Mucosa of descending colon (tissue), 3 donors: ENCODE results near the gene ZNF48. TPM values are rescaled to one million over a fixed set of nuclear protein-coding genes. Genes with fewer than 3 reads are reported as not detected.
A peak's percentile ranks its signal among the peaks of the same experiment; 100 is the strongest.

Source experiments
- ATAC-seq: fragments of 200-7000 bp; cut with Tn5 transposase; one replicate; pipeline ENCODE4 v1.9.1; 2020; ENCODE audit warnings: mild to moderate bottlenecking, moderate library complexity
- DNase-seq, 3 donors: peaks; one replicate each; pipeline ENCODE4 v3.0.0-alpha.2; 2020
- H3K36me3 ChIP-seq: fragments of 200-600 bp; one replicate; pipeline ENCODE4 v1.8.0; 2021; ENCODE audit warnings: low read depth, mild to moderate bottlenecking
- H3K4me1 ChIP-seq: fragments of 200-600 bp; one replicate; pipeline ENCODE4 v1.8.0; 2021; ENCODE audit warnings: low read depth, mild to moderate bottlenecking
- H3K4me3 ChIP-seq: fragments of 200-600 bp; one replicate; pipeline ENCODE4 v1.8.0; 2021; ENCODE audit warnings: mild to moderate bottlenecking
- H3K9me3 ChIP-seq: fragments of 200-600 bp; one replicate; pipeline ENCODE4 v1.8.0; 2021; ENCODE audit warnings: mild to moderate bottlenecking
- intact Hi-C, 2 donors: fragments of 100-400 bp; cut with DNase I in 1 of 2; cut with micrococcal nuclease in 1 of 2; formaldehyde crosslinking; loops; one replicate each; pipeline versions ENCODE4 v1.11.0 to v1.11.1; 2022; cut with DNase I, micrococcal nuclease
- total RNA-seq, 3 donors: library from RNA; stranded (reverse); fragmentation: NEBNext Ultra II Directional in 2 of 3; extraction: Animal tissue kit (Norgen Biotek cat#: 25700) in 2 of 3; gene quantifications; one replicate each; pipeline versions ENCODE4 v1.2.1 to v1.2.4, GENCODE V29; 2021 to 2023
- TF ChIP-seq, protein P1 (sequence below): fragments of 200-600 bp; IDR thresholded peaks from one replicate; pipeline ENCODE4 v1.8.0; 2022; ENCODE audit warnings: antibody characterized with exemption, mild to moderate bottlenecking
- donor health status: DM: no; HTN: no; CAD: no; lungs with moderate emphysema.
- donor health status: DM: no; HTN: no; CAD: no.
- donor health status: DM: no; HTN: yes; CAD: no.

Gene ZNF48
- total RNA-seq, 3 donors from 2014 or later = 6.5 to 13.7 (median 6.6) TPM

DNA sequence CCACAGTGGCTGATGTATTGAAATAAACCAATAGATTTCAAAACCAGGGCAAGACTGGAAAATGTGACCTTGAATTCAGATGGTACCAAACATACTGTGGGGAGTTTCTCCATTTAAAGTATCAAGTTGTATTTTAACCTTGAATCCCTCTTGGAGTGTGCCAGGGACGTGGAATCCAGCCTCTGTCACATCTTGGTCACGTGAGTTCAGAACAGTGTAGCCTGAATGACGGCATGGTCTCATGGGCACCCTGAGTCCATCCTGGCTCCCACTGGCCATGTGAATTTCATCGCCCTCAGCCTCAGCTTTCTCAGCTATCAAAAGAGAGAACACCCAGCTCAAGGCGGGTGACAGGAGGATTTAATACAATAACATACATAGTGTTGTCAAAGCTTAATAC lies 18.9 kb downstream of the ZNF48 start:
- H3K4me3 ChIP-seq = no peak overlapping the region
- H3K36me3 ChIP-seq = no peaks in the 10 kb centered on the region
- H3K9me3 ChIP-seq = no peaks in the 10 kb centered on the region
- peaks cover 8% of the 10 kb centered on the region for H3K4me1 ChIP-seq
- peak in 1 of 3 donors; percentile 7 for DNase-seq
- TF ChIP-seq, protein P1, sequence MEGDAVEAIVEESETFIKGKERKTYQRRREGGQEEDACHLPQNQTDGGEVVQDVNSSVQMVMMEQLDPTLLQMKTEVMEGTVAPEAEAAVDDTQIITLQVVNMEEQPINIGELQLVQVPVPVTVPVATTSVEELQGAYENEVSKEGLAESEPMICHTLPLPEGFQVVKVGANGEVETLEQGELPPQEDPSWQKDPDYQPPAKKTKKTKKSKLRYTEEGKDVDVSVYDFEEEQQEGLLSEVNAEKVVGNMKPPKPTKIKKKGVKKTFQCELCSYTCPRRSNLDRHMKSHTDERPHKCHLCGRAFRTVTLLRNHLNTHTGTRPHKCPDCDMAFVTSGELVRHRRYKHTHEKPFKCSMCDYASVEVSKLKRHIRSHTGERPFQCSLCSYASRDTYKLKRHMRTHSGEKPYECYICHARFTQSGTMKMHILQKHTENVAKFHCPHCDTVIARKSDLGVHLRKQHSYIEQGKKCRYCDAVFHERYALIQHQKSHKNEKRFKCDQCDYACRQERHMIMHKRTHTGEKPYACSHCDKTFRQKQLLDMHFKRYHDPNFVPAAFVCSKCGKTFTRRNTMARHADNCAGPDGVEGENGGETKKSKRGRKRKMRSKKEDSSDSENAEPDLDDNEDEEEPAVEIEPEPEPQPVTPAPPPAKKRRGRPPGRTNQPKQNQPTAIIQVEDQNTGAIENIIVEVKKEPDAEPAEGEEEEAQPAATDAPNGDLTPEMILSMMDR = no peak
- intact Hi-C loops = no loop called here
- ATAC-seq = no peak

DNA sequence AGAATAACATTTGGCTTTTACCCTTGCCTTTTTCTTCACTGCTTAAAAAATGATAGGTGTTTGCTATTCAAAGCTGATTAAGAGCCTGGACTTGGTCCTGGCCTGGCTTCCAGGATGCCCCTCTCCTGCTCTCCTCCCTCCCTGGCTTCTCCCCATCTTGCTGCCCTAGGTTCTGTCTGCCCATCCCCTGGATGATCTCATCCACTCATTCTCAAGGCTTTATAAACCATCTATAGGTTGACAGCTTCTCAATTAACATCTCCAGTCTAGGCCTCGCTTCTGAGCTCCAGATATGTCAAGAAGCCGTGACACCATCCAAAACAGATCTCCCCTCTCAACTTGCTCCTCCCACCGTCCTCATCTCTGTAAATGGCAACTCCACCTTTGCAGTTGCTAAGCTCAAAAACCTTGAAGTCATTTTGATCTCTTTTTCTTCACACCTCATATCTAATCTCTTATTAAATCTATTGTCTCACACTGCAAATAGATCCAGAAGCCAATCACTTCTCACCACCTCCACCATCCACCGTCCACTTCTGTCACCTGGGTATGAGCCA lies 20.9 kb downstream of the ZNF48 start:
- Histone ChIP-seq H3K4me3 (no peak overlapping the region), H3K4me1 (peaks cover 6% of the 10 kb centered on the region), H3K9me3 (no peaks in the 10 kb centered on the region), H3K36me3 (no peaks in the 10 kb centered on the region)
- ATAC-seq (no peak), DNase-seq (peak in 1 of 3 donors; percentile 2)
- TF ChIP-seq, protein P1 = no peak
- intact Hi-C loops = no loop called here

DNA sequence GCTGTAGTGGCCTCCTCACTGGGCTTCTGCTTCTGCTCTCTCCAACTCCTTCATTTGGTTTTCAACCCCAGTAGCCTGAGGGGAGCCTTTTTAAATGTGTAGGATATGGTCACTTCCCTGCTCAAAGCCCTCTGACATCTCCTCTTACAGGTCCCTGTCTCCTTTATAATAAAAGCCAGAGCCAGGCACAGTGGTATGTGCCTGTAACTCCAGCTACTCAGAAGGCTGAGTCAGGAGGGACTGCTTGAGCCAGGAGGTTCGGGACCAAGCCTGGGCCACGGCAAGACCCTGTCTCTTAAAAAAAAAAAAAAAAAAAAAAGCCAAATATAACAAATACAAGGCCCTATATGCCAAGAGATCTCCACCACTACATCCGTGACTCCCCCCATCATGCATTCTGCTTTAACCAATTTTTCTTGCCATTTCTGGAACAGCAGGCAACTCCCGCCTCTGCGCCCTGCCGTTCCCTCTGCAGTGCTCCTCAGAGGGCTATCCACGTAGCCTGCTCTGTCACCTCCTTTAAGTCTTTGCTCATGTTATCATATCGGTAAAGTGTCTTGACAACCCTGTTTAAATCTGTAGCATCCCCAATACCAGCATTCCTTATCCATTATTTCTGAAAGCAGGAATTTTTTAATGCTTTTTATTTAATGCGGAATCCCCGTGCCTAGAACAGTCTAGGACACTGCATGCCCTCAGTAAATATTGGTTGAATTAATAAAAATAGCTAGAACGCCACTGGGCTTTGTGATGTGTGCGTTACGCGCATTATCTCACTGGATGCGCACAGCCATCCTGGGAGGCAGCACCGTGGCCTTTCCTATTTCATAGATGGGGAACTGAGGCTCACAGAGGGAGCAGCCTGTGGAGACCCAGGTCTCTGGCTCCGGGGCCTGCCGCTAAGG lies 21.7 kb downstream of the ZNF48 start:
- no peak overlapping the region for H3K4me3 ChIP-seq
- H3K4me1 ChIP-seq = peaks cover 6% of the 10 kb centered on the region
- DNase-seq (peak in 1 of 3 donors; percentile 39), ATAC-seq (no peak)
- H3K9me3 ChIP-seq = no peaks in the 10 kb centered on the region
- TF ChIP-seq, protein P1 = no peak
- H3K36me3 ChIP-seq = no peaks in the 10 kb centered on the region
- intact Hi-C loops = no loop called here

DNA sequence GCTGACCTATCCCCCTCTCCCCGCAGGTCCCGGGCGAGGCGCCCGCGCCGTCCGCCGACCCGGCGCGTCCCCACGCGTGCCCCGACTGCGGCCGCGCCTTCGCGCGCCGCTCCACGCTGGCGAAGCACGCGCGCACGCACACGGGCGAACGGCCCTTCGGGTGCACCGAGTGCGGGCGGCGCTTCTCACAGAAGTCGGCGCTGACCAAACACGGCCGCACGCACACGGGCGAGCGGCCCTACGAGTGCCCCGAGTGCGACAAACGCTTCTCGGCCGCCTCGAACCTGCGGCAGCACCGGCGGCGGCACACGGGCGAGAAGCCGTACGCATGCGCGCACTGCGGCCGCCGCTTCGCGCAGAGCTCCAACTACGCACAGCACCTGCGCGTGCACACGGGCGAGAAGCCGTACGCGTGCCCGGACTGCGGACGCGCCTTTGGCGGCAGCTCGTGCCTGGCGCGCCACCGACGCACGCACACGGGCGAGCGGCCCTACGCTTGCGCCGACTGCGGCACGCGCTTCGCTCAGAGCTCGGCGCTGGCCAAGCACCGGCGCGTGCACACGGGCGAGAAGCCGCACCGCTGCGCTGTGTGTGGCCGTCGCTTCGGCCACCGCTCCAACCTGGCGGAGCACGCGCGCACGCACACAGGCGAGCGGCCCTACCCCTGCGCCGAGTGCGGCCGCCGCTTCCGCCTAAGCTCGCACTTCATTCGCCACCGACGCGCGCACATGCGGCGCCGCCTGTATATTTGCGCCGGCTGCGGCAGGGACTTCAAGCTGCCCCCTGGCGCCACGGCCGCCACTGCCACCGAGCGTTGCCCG lies 22.5 kb downstream of the ZNF48 start:
- TF ChIP-seq, protein P1 = no peak
- intact Hi-C loops = no loop called here

DNA sequence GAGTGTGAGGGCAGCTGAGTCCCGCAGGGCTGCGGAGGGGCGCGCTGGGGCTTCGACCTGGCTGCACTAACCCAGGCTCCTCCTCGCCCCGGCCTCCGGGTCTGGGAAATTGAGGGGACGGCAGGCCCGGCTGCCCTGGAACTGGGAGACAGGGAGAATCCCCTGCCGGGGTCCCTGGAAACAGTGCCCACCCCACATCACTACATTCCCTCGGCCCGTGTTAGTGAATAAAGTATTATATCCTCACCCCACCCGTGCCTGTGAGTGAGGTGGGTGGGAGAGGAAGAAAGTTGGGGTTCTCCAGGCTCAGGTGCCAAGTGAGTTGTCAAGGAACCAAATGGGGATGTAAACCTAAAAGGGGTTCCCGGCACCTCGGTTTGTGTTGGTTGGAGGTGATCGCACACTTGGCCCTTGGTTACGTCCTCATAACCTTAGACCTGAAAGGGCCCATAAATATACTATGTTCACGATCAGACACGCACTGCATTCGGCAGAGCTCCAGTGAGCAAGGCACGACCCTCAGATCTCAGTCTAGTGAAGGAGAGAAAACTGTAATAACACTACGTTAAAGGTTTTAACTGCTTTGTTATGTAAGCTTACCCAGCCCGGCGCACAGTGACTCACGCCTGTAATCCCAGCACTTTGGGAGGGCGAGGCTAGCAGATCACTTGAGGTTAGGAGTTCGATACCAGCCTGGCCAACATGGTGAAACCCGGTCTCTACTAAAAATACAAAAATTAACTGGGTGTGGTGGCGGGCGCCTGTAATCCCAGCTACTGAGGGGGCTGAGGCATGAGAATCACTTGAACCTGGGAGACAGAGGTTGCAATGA lies 23.3 kb downstream of the ZNF48 start:
- DNase-seq = peak in 2 of 3 donors; percentile 41 to 55
- intact Hi-C loops = no loop called here
- H3K4me3 ChIP-seq = peak overlapping the region; percentile 31
- H3K4me1 ChIP-seq = peaks cover 6% of the 10 kb centered on the region
- TF ChIP-seq, protein P1 = no peak
- no peaks in the 10 kb centered on the region for H3K36me3 ChIP-seq
- H3K9me3 ChIP-seq = no peaks in the 10 kb centered on the region
- peak; percentile 5 for ATAC-seq

More for the DNA sequence above, 22.5 kb downstream of the ZNF48 start:
- DNase-seq = peak; percentile 87 to 95 (median 93)
- peaks cover 6% of the 10 kb centered on the region for H3K4me1 ChIP-seq
- no peaks in the 10 kb centered on the region for H3K9me3 ChIP-seq
- ATAC-seq = peak; percentile 97
- no peaks in the 10 kb centered on the region for H3K36me3 ChIP-seq
- peak overlapping the region; percentile 31 for H3K4me3 ChIP-seq
